A549 treated with GW870086 at 1 μM for 4 hours (cell line): ENCODE data around the gene LRFN5. TPM values are rescaled to one million over a fixed set of nuclear protein-coding genes. Genes with fewer than 3 reads are reported as not detected.

Source experiments
- total RNA-seq: library from RNA; stranded (reverse); fragments of 200-300 nt; extraction: Qiagen RNA extraction; gene quantifications from 5 replicates; pipeline ENCODE4 v1.2.3, GENCODE V29; 2022; ENCODE audit warnings: low read depth

Gene LRFN5
- not detected in 5 replicates for total RNA-seq

GRCh38 chr14:41606532-41607303 lies at the start of gene LRFN5:
TSS of gene LRFN5 (plus strand) at chr14:41606876.

